ENCODE data around the gene DGKZ.

DNA sequence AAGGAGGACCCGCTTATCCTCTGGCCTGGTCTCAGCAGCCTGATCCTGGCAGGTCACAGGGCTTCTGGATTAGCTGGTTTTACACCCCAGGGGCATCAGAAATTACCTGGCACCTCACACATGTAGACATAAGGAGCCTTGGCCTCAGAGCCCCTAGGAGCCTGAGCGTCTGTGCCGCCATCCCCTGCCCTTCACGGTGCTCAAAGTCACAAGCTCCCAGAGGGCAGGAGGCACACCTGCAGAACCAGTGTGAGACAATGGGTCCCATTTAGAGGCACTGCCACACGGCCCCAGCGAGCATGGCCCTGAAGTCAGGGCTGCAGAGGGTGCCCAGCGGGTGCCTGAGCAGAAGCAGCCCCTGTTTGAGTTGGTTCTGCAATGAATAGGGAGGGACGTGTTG is 3.9 kb downstream of the DGKZ start:
- TF ChIP-seq, protein P1, sequence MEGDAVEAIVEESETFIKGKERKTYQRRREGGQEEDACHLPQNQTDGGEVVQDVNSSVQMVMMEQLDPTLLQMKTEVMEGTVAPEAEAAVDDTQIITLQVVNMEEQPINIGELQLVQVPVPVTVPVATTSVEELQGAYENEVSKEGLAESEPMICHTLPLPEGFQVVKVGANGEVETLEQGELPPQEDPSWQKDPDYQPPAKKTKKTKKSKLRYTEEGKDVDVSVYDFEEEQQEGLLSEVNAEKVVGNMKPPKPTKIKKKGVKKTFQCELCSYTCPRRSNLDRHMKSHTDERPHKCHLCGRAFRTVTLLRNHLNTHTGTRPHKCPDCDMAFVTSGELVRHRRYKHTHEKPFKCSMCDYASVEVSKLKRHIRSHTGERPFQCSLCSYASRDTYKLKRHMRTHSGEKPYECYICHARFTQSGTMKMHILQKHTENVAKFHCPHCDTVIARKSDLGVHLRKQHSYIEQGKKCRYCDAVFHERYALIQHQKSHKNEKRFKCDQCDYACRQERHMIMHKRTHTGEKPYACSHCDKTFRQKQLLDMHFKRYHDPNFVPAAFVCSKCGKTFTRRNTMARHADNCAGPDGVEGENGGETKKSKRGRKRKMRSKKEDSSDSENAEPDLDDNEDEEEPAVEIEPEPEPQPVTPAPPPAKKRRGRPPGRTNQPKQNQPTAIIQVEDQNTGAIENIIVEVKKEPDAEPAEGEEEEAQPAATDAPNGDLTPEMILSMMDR (IDR thresholded peaks at IDR 0.05) = no peak
- no peak for TF ChIP-seq POLR2A (IDR thresholded peaks at IDR 0.05)

Data from lower leg skin (tissue), 3 donors.